Measurements from ENCODE around the gene EIF3D.
"Not testable (repeated sequence)": the region's sequence is repeated elsewhere in the genome, so short reads cannot be mapped to it uniquely, and the experiment has no call there.

Gene EIF3D

DNA sequence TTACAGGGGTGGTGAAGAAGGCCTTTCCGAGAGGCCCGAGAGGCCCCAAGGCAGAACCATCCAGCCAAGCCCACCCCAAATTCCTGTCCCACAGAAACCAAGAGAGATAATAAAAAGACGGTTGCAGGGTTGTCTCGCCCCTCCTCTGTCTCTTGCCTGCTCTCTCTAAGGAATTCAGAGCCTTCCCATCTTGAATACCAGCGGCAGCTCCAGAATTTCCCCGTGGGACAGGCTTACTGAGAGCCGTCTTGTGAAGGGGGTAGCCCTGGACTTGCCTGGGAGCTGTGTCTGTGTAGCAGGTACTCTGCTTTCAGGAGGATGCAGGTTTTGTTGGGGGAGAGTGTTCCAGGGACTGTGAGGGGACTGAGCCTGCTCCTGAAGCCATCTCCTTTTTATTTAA lies 9.6 kb upstream of the EIF3D start:
- Histone ChIP-seq H3K4me3 (IDR thresholded peaks at IDR 0.05; ENCODE audit: insufficient read depth, low read depth, low read length) (no peak overlapping the region), H3K4me2 (no peak overlapping the region), H3K9ac (no peak overlapping the region), H2AFZ (ENCODE audit: low read depth) (no peak overlapping the region), H4K20me1 (ENCODE audit: insufficient read depth) (no peaks in the 10 kb centered on the region), H3K4me1 (ENCODE audit: low read depth, poor library complexity, severe bottlenecking) (no peaks in the 10 kb centered on the region), H3K36me3 (ENCODE audit: insufficient read depth) (no peaks in the 10 kb centered on the region), H3K27me3 (ENCODE audit: insufficient read depth, low read depth) (peaks cover 34% of the 10 kb centered on the region), H3K27ac (no peak overlapping the region), H3K79me2 (ENCODE audit: insufficient read depth, low read depth) (no peaks in the 10 kb centered on the region)
- TF ChIP-seq, protein P1, sequence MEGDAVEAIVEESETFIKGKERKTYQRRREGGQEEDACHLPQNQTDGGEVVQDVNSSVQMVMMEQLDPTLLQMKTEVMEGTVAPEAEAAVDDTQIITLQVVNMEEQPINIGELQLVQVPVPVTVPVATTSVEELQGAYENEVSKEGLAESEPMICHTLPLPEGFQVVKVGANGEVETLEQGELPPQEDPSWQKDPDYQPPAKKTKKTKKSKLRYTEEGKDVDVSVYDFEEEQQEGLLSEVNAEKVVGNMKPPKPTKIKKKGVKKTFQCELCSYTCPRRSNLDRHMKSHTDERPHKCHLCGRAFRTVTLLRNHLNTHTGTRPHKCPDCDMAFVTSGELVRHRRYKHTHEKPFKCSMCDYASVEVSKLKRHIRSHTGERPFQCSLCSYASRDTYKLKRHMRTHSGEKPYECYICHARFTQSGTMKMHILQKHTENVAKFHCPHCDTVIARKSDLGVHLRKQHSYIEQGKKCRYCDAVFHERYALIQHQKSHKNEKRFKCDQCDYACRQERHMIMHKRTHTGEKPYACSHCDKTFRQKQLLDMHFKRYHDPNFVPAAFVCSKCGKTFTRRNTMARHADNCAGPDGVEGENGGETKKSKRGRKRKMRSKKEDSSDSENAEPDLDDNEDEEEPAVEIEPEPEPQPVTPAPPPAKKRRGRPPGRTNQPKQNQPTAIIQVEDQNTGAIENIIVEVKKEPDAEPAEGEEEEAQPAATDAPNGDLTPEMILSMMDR (conservative IDR thresholded peaks at IDR 0.05; ENCODE audit: low read depth, low read length), result no peak

DNA sequence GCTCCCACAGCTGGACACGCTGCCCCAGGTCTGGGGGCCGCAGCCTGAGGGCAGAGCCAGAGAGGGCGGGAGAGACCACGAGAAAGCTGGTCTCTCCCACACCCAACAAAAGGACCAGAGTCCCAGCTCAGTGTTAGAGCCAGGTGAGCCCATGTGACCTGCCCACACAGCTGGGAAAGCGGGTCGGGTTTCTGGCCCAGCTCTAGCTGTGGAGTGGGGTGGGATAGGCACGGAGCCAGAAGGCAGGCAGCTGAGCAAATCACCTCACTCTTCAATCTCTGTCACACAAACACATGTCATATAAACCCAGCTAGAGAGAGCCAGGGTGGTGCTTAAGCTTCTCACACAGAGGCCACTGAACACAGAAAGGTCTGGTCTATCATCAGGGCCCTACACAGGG lies 7.8 kb upstream of the EIF3D start:
- H3K4me3 ChIP-seq (IDR thresholded peaks at IDR 0.05; ENCODE audit: insufficient read depth, low read depth, low read length), result no peak overlapping the region
- TF ChIP-seq, protein P1 (conservative IDR thresholded peaks at IDR 0.05; ENCODE audit: low read depth, low read length), result no peak

DNA sequence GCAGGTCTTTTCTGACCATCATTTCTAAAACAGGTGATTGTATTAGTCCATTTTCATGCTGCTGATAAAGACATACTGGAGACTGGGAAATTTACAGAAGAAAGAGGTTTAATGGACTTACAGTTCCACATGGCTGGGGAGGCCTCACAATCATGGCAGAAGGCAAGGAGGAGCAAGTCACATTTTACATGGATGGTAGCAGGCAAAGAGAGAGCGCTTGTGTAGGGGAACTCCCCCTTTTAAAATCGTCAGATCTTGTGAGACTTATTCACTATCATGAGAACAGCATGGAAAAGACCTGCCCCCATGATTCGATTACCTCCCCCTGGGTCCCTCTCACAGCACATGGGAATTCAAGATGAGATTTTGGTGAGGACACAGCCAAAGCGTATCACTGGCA lies 4.4 kb upstream of the EIF3D start:
- H3K27ac ChIP-seq; H3K4me1 ChIP-seq (ENCODE audit: low read depth, poor library complexity, severe bottlenecking); H3K9ac ChIP-seq; H3K4me2 ChIP-seq; H3K36me3 ChIP-seq (ENCODE audit: insufficient read depth); H3K79me2 ChIP-seq (ENCODE audit: insufficient read depth, low read depth); H3K4me3 ChIP-seq (IDR thresholded peaks at IDR 0.05; ENCODE audit: insufficient read depth, low read depth, low read length); H2AFZ ChIP-seq (ENCODE audit: low read depth); H4K20me1 ChIP-seq (ENCODE audit: insufficient read depth): not testable (repeated sequence)
- peaks cover 16% of the 10 kb centered on the region for H3K27me3 ChIP-seq (ENCODE audit: insufficient read depth, low read depth)

More for the DNA sequence above, 7.8 kb upstream of the EIF3D start:
- no peaks in the 10 kb centered on the region for H3K4me1 ChIP-seq (ENCODE audit: low read depth, poor library complexity, severe bottlenecking)
- no peaks in the 10 kb centered on the region for H3K36me3 ChIP-seq (ENCODE audit: insufficient read depth)
- H3K27ac ChIP-seq, result no peak overlapping the region
- H4K20me1 ChIP-seq (ENCODE audit: insufficient read depth), result no peaks in the 10 kb centered on the region
- no peak overlapping the region for H2AFZ ChIP-seq (ENCODE audit: low read depth)
- no peaks in the 10 kb centered on the region for H3K79me2 ChIP-seq (ENCODE audit: insufficient read depth, low read depth)
- H3K9ac ChIP-seq, result no peak overlapping the region
- no peak overlapping the region for H3K4me2 ChIP-seq
- H3K27me3 ChIP-seq (ENCODE audit: insufficient read depth, low read depth), result peaks cover 27% of the 10 kb centered on the region

DNA sequence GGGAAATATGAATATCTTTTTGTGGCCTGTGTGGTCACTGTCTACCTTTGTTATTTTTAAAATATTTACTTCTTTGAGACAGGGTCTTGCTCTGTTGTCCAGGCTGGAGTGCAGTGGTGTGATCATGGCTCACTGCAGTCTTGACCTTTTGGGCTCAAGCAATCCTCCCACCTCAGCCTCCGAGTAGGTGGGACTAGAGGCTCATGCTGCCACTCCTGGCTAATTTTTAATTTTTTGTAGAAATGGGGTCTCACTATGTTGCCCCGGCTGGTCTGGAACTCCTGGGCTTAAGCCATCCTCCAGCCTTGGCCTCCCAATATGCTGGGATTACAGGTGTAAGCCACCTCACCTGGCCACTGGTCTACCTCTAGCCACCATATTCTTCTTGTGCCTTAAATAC lies 3.5 kb upstream of the EIF3D start:
- H3K36me3 ChIP-seq (ENCODE audit: insufficient read depth), result no peaks in the 10 kb centered on the region
- H2AFZ ChIP-seq (ENCODE audit: low read depth), result no peak overlapping the region
- TF ChIP-seq, protein P1 (conservative IDR thresholded peaks at IDR 0.05; ENCODE audit: low read depth, low read length), result no peak
- no peak overlapping the region for H3K4me3 ChIP-seq (IDR thresholded peaks at IDR 0.05; ENCODE audit: insufficient read depth, low read depth, low read length)
- H3K79me2 ChIP-seq (ENCODE audit: insufficient read depth, low read depth), result peaks cover 15% of the 10 kb centered on the region
- H4K20me1 ChIP-seq (ENCODE audit: insufficient read depth), result no peaks in the 10 kb centered on the region
- H3K4me1 ChIP-seq (ENCODE audit: low read depth, poor library complexity, severe bottlenecking), result peaks cover 4% of the 10 kb centered on the region
- no peak overlapping the region for H3K9ac ChIP-seq
- H3K27me3 ChIP-seq (ENCODE audit: insufficient read depth, low read depth), result peaks cover 8% of the 10 kb centered on the region
- H3K4me2 ChIP-seq, result no peak overlapping the region
- no peak overlapping the region for H3K27ac ChIP-seq

DNA sequence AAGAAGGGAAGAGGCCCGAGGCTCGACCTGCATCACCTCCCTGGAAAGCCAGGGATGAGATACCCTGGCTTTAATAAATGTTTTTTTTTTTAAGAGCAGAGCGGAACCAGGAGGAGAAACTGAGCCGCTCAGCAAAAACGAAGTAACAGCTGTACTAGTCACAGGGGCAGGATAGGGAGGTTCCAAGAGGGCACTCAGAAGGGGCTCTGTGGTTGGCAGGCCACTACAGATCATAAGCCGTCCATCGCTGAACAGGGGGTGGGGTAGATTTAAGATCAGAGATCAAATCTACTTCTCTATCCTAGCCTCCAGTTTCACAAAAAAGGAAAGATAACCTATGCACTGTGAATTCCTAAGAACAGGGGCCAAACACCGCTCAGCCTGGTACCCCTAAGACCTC lies 625 bp downstream of the EIF3D start:
- peaks cover 18% of the 10 kb centered on the region for H3K36me3 ChIP-seq (ENCODE audit: insufficient read depth)
- peak overlapping the region; percentile 78 for H3K27ac ChIP-seq
- no peaks in the 10 kb centered on the region for H4K20me1 ChIP-seq (ENCODE audit: insufficient read depth)
- H3K27me3 ChIP-seq (ENCODE audit: insufficient read depth, low read depth), result no peaks in the 10 kb centered on the region
- H3K9ac ChIP-seq, result peak overlapping the region; percentile 90
- H3K4me3 ChIP-seq (IDR thresholded peaks at IDR 0.05; ENCODE audit: insufficient read depth, low read depth, low read length), result peak overlapping the region; percentile 15
- TF ChIP-seq, protein P1 (conservative IDR thresholded peaks at IDR 0.05; ENCODE audit: low read depth, low read length), result no peak
- H3K79me2 ChIP-seq (ENCODE audit: insufficient read depth, low read depth), result peaks cover 38% of the 10 kb centered on the region
- H3K4me1 ChIP-seq (ENCODE audit: low read depth, poor library complexity, severe bottlenecking), result peaks cover 15% of the 10 kb centered on the region
- peak overlapping the region; percentile 47 for H3K4me2 ChIP-seq
- peak overlapping the region; percentile 53; the same call in 1 of the 2 replicates for H2AFZ ChIP-seq (ENCODE audit: low read depth)

All from KMS-11 (cell line).